HG03442 (cell line): ENCODE results near the gene PLVAP.

Experiments
- ATAC-seq: cut with Tn5 transposase; IDR thresholded peaks from one replicate; pipeline ENCODE4 v1.9.1; 2021; ENCODE audit warnings: mild to moderate bottlenecking, moderate library complexity; ENCODE audit not compliant: unreplicated experiment

PLVAP gene, protein sequence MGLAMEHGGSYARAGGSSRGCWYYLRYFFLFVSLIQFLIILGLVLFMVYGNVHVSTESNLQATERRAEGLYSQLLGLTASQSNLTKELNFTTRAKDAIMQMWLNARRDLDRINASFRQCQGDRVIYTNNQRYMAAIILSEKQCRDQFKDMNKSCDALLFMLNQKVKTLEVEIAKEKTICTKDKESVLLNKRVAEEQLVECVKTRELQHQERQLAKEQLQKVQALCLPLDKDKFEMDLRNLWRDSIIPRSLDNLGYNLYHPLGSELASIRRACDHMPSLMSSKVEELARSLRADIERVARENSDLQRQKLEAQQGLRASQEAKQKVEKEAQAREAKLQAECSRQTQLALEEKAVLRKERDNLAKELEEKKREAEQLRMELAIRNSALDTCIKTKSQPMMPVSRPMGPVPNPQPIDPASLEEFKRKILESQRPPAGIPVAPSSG

DNA sequence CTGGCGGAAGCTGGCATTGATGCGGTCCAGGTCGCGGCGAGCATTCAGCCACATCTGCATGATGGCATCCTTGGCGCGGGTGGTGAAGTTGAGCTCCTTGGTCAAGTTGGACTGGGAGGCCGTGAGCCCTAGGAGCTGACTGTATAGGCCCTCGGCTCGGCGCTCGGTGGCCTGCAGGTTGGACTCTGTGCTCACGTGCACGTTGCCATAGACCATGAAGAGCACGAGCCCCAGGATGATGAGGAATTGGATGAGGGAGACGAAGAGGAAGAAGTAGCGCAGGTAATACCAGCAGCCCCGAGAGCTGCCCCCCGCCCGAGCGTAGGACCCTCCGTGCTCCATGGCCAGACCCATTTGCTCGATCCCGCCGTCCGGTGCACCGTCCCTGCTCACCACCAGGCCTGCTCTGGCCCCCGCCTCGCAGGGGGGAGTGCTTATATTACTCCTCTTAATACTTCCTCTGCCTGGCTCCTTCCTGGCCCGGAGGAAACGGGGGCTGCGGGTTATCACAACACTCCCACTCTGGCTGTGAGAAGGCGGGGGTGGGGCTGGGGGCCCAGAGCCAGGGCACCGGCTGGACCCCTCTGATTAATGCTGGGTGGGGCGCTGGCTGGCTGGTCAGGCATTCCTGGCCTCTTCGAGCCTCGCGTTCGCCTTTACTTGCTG, at the start of gene PLVAP:
TSS of gene PLVAP (minus strand) at position 408 of the 666 bp plus-strand sequence. CDS start at position 354, 54 bp downstream.
- no peak for ATAC-seq

DNA sequence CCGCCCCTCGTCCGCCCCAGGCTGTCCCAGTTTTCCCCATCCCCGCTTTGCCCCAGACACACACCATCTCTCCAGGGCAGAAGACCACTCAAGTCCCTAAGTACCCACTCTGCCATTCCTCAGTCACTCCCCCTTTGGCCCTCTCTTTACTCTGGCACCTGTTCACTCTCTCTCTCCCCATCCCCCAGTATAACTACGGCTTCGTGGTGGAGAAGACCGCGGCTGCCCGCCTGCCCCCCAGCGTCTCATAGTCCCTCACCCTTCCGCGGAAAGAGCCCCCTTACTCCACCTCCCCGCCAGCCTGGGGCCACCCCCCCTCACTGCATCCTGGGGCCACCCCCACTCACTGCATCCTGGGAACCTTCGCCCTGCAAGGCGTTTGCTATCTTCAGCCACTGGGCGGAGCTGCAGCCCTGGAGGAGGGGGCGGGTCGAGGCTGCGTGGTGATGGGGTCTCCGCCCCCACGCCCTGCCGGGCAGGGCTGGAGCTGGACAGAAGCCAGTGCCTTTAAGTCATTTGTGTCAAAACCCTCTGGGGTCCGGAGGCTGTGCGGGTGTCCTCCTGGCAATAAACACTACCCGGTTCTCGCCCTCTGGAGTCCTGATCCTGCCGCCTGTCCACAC, 47.7 kb upstream of the PLVAP start:
- ATAC-seq: no peak

DNA sequence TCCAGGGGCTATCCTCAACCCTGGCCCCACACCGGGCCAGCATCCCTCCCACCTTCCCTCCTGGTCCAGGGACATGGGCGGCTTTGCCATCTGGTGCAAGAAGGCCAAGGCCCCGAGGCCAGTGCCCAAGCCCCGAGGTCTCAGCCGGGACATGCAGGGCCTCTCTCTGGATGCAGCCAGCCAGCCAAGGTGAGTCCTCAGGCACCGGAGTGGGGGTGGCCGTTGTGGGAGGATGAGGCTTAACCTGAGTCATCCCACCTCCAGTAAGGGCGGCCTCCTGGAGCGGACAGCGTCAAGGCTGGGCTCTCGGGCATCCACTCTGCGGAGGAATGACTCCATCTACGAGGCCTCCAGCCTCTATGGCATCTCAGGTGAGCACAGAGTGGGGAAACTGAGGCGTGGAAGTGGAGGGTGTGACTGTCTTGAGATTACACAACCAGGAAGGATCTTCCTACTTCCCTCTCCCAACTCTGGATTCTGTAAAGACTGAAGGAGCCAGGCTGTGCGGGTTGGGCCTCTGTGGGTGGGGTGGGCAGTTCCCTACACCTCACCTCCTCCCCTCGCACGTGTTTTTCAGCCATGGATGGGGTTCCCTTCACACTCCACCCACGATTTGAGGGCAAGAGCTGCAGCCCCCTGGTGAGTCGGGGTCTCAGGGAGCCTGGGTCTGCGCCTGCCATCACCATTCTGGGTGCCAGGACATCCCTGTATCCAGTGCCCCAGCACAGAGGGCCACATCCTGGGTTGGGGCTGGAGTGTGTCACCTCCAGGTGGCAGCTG, 46.5 kb upstream of the PLVAP start:
- no peak for ATAC-seq

DNA sequence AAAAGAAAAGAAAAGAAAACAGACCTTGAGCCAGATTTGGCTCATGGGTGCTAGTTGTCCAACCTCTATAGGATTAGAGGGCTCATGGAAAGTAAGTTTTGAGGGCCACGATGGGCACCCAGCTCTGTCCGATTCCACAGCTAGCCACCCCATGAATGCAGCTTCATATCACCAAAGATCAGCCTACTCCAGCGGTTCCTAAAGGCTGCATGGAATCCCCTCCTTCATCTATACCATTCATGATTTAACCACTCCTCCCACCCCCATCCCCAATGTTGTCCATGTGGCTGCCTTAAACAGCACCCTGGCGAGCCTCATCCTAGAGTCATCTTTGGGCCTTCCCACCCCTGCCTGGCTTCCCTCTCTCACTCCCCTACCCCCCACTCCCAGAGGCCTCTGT, 44.8 kb upstream of the PLVAP start:
- no peak for ATAC-seq

DNA sequence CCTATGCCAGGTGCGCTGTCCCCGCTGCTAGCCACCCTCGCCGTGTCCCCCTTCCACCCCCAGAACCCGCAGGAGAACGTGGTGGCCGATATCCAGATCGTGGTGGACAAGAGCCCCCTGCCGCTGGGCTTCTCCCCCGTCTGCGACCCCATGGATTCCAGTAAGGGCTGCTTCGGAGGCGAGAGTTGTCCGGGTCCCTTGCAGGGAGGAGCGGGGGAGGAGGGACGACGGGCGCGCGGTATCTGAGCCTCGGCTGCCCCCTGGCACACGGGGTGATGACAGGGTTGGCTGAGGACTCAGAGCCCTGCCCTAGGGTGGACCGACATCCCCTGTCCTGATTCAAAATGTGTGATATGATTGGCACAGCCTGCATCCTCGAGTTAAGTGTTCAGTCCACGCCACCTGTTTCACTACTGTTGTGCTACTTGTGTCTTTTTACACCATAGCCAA, 43.4 kb upstream of the PLVAP start:
- ATAC-seq: peak; percentile 21

DNA sequence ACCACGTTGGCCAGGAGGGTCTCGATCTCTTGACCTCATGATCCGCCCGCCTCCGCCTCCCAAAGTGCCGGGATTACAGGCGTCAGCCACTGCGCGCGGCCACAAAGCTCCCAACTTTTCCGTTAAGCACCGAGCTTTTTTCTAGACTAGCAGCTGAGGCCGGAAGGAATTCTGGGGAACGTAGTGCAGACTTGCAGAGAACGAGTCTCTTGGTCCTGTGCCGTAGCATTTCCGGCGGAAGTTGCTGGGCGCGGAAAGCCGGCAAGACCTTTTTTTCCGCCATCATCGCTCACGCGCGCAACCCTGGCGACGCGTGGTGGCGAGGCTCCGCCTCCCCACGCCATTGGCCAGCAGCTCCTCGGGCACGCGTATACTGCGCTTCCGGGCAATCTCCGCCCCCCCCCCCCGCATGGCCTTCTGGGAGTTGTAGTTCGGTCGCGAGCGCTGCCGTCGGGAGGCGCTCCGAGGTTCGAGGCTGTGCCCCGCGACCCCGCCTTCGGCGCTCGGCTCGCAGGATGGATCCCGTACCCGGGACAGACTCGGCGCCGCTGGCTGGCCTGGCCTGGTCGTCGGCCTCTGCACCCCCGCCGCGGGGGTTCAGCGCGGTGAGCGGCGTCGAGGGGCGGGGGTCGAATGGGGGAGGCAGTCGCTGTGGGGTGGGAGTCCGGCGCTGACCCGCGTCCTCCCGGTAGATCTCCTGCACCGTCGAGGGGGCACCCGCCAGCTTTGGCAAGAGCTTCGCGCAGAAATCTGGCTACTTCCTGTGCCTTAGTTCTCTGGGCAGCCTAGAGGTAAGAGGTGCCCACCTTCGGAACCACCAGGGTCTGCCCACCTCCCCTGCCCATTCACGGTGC, 42.7 kb upstream of the PLVAP start, which contains the start of gene MVB12A:
TSS of gene MVB12A (plus strand) at position 427 of the 854 bp plus-strand sequence. CDS start at position 516, 89 bp downstream.
- peak; percentile 86 for ATAC-seq

DNA sequence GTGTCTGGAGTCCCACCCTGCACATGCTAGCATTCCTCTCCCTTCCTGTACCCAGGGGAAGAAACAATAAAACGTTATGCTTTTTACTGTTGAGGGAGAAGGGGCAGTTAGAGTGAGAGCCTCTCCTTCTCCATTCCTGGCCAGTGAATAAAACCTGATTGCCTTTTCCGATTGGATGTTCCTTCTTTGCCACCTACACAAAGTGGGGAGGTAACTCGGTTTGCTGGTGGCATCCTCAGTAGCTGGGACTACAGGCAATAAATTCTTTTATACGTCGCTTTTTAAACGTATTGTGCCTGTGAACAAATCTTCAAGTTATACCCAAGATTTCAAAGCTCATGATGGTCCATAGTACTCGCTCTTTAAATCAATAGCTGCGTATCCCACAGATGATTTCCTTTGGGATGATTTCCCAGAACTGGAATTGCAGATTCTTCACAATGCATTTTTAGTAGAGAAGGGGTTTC, 42.0 kb upstream of the PLVAP start:
- ATAC-seq: no peak

DNA sequence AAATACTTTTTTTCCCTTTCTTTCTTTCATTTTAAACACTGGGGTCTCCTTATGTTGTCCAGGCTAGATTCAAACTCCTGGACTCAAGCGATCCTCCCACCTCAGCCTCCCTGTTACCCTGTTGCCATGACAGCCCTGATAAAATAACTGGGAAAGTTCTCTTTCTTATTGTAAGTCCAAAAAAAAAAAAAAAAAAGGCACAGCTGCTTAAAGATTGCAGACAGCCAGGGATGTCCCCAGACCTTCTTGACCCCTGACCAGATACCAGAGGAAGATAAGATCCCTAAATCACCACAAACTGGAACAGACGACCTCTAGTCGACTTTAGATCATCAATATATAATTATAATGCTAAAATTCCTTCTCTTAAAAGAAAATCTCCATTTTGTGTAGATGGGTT, 41.6 kb upstream of the PLVAP start:
- no peak for ATAC-seq

DNA sequence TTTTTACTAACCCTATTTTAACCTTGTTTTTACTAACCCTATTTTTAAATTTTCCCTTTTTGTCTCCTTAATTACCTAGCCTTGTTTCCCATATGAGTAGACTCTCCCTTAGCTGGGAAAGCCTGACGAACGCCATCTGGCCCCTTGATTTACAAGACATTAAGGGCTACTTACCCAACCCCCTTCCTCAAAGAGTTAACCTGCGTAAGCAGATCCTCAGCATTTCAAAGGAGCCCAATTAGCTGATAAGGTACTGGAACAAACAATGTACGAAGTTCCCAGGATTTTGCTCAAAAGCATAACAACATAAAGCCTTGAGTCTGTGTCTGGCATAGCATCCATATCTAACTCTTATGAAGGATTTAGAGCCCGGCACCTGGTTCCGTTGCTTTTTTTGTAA, 38.0 kb upstream of the PLVAP start:
- no peak for ATAC-seq

DNA sequence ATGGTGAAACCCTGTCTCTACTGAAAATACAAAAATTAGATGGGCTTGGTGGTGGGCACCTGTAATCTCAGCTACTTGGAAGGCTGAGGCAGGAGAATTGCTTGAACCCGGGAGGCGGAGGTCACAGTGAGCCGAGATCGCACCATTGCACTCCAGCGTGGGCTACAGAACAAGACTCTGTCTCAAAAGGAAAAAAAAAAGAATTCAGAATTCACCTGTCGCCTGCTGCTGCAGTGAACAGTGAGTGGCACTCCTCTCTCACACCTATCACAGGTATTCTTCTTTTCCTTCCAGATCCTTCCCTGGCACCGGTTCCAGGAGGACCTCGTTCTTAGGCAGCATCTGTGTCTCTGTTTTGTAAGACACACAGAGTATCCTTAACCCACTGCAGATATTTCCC, 37.0 kb upstream of the PLVAP start:
- ATAC-seq: no peak

DNA sequence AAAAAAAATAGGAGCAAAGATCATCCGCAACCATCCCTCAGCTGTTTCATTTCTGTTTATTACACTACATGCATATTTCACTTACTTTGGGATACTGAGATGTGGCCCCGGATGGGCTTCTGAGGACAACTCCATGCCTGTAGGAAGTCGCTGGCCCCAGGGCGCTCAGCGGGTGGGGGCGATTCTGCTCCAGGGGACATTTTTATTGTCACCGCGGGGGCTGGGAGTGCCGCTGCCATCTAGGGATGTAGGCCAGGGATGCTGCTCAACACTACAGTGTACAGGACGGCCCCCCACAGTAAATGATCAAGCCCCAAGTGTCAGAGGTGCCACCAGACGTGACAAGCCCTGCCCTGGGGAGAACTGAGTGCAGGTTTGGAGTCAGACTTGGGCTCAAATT, 34.7 kb upstream of the PLVAP start:
- no peak for ATAC-seq

DNA sequence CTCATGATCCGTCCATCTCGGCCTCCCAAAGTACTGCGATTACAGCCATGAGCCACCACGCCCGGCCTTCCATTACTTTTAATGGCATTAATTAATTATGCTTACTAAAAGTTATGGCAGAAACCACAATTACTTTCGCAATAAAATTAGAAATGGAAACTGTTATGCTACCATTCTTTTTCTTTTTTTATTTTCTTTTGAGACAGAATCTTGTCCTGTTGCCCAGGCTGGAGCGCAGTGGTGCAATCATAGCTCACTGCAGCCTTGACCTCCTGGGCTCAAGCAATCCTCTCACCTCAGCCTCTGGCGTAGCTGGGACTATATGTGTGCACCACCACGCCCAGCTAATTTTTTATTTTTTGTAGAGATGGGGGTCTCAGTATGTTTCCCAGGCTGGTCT, 32.8 kb upstream of the PLVAP start:
- no peak for ATAC-seq

DNA sequence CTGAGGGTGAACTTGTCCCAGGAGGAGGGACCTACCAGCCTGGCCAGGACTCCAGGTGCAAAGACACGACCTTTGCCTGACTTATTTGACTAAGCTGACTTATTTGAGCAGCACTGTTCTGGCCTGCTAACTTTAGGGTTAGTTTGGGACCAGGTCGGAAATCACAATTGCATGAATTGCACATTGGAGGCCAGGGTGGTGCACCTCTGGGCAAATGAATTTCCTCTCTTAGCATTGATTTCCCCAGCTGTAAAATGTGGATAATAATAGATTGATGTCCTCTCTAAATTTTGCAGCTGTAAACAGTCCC, 29.7 kb upstream of the PLVAP start:
- ATAC-seq: no peak

DNA sequence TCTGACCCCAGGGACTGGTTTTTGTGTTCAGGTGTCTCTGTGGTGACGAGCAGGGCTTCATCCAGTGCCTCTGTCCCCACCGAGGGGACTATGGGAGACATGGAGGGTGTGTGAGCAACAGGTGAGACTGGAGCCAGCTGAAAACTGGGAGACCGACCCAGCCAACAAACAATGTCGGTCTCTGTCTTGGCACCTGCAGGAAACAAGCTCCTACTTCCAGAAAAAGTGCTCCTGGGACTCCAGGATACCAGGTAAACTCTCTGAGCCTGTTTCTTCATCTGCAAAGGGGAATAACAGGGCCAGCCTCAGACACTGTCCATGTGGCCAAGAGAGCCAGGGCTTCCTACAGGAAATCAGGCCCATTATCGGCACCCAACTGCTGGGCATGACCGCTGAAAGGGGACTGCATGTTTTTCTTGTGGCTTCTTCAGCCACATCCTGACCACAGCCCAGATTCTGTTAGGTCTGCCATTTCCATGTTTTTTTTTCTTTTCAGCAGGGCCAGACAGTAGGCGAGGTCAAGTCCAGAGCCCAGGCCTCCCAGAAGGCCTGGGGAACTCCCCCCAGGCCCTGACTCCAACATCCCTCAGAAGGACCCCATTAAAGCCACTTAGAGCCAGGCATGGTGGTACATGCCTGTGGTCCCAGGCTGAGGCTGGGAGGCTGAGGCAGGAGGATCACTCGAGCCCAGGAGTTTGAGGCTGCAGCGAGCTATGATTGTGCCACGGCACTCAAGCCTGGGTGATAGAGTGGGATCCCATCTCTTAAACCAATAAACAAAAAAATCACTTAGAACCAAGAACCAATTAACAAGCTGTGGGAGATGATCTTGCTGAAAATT, 29.1 kb upstream of the PLVAP start:
- peak; percentile 16 for ATAC-seq

DNA sequence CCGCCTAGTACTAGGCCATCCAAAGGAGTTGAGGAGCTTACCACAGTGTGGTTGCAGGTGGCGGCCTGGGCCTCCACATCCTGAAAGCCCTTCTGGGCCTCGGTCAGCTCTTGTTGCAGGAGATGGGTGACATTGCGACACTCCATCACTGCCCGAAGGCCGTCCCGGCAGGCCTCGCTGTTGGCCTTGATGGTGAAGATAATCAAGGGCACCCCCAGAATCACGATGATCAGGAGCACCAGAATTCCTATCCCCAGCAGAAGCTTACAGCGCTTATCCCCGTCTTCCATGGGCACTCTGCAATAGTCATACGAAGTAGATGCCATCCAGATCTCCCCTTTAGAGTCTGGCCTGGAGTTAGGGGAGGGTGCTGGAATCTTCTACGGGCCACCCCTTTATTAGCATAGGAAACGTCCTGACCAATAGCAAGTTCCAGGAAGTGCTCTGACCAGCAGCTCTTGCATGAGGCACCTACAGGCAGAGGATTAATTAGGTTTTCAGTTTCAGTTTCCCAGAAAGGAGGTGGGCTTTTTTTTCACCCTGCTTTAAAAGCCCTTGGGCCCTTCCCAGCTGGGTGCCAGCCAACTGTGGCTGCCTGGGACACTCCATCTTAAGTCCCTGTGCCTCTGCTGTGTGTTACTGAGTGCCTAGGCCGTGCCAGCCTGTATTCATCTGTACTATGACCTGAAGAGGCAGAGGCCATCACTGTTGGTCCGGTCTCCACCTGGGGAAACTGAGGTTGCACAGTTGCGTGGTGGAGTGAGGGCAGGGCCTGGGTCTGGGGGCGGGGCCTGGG, 28.3 kb upstream of the PLVAP start, which contains the start of gene BST2:
TSS of gene BST2 (minus strand) at position 381 of the 796 bp plus-strand sequence. CDS start at position 326, 55 bp downstream.
- peak; percentile 70 for ATAC-seq

DNA sequence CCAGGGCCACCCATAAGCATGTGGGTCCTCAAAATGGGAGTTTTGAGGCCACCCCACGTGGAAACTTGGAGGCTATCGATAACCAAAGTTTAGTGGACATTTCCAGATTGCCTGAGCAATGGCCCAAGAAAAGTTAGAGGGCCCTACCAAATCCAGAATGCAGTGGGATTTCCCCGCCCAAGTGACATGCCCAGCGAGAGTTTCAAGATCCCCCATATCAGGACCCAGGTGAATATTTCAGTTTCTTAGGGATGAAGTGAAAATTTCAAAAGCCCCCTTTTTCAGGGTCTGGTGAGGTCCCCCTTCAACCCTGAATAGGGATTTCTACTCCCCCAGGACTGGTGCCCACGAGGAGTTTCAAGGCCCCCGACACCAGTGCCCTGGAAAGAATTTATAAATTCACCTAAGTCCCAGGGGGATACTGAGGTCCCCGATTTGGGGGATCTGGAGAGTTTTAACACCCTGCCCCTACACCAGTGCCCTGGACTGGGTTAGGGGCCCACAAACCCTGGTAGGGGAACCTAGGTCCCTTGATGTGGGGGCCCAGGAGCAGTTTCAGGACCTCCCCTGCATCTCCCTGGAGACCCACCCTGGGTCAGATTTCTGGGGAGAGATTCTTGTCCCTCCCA, 27.6 kb upstream of the PLVAP start:
- no peak for ATAC-seq

DNA sequence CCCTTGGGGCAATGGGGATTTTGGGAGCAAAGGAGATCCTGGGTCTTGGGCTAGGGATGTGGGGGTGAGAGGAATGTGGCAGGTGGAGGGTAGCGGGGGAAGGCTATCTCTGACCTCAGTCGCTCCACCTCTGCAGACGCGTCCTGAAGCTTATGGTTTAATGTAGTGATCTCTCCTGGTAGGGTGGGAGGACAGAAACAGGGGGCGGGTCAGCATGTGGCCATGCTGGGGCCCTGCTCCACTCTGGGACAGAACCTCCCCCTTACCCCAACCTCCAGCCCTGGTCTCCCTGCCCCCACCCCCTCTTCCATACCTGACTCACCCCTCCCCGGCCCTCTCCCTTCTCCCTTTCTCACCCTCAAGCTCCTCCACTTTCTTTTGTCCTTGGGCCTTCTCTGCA, 26.9 kb upstream of the PLVAP start:
- ATAC-seq: no peak
